DND-41 (cell line): ENCODE measurements around the gene USP17L13.
"Not testable (repeated sequence)": the region's sequence is repeated elsewhere in the genome, so short reads cannot be mapped to it uniquely, and the experiment has no call there.

ENCODE experiments used
- ATAC-seq: fragments of 200-7000 bp; cut with Tn5 transposase; 3 replicates; pipeline ENCODE4 v1.9.1; 2021; ENCODE audit warnings: low read depth; ENCODE audit not compliant: insufficient read depth
- DNase-seq: peaks from one replicate; pipeline ENCODE4 v3.0.0-alpha.2; 2020
- H2AFZ ChIP-seq: 2 replicates; pipeline ENCODE4 v1.6.0; 2012; ENCODE audit warnings: low read depth, low read length
- H3K27ac ChIP-seq: 2 replicates; pipeline ENCODE4 v1.5.1; 2012; ENCODE audit warnings: low read length, inconsistent platforms
- H3K27me3 ChIP-seq: fragments of 200-600 bp; sonication (generic); 2 replicates; pipeline ENCODE4 v1.6.0; 2012; ENCODE audit warnings: low read length, mild to moderate bottlenecking, inconsistent platforms; ENCODE audit not compliant: insufficient read depth, poor library complexity
- H3K36me3 ChIP-seq: 2 replicates; pipeline ENCODE4 v1.5.1; 2012; ENCODE audit warnings: low read length, inconsistent platforms; ENCODE audit not compliant: insufficient read depth
- H3K4me1 ChIP-seq: 2 replicates; pipeline ENCODE4 v1.5.1; 2012; ENCODE audit warnings: mild to moderate bottlenecking, low read length; ENCODE audit not compliant: insufficient read depth
- H3K4me2 ChIP-seq: 2 replicates; pipeline ENCODE4 v1.6.0; 2012; ENCODE audit warnings: mild to moderate bottlenecking, moderate library complexity, low read length, inconsistent platforms; ENCODE audit not compliant: insufficient read depth
- H3K4me3 ChIP-seq, 2 experiments: fragments of 200-600 bp in 1 of 2; shearing (Covaris generic) in 1 of 2; 2 replicates each; pipeline ENCODE4 v1.5.1; 2012 to 2016; ENCODE audit warnings: inconsistent platforms in 2 of 2, low read length in 2 of 2, mild to moderate bottlenecking in 2 of 2, low read depth in 1 of 2, moderate library complexity in 1 of 2
- H3K79me2 ChIP-seq: 2 replicates; pipeline ENCODE4 v1.6.0; 2012; ENCODE audit warnings: low read length, inconsistent platforms; ENCODE audit not compliant: insufficient read depth
- H3K9ac ChIP-seq: 2 replicates; pipeline ENCODE4 v1.6.0; 2012; ENCODE audit warnings: low read depth, mild to moderate bottlenecking, inconsistent platforms, low read length, moderate library complexity
- H3K9me3 ChIP-seq: 2 replicates; pipeline ENCODE4 v1.5.1; 2012; ENCODE audit warnings: low read length, moderate library complexity, mild to moderate bottlenecking, inconsistent platforms; ENCODE audit not compliant: insufficient read depth, severe bottlenecking
- H4K20me1 ChIP-seq: 2 replicates; pipeline ENCODE4 v1.6.0; 2012; ENCODE audit warnings: low read length; ENCODE audit not compliant: insufficient read depth

Gene USP17L13

GRCh38 chr4:9224596-9224995, at the start of gene USP17L13:
USP17L13 (plus strand) TSS chr4:9224896; CDS start chr4:9224896, 0 bp downstream.
- H3K9me3 ChIP-seq, H3K4me1 ChIP-seq, DNase-seq, H3K36me3 ChIP-seq, H3K4me3 ChIP-seq, ATAC-seq, H3K27ac ChIP-seq, H3K4me2 ChIP-seq, H2AFZ ChIP-seq, H3K9ac ChIP-seq, H3K27me3 ChIP-seq, H3K79me2 ChIP-seq, H4K20me1 ChIP-seq: not testable (repeated sequence)

- not testable (repeated sequence) for H3K27me3 ChIP-seq, H3K9ac ChIP-seq, H3K4me3 ChIP-seq, H2AFZ ChIP-seq, DNase-seq, ATAC-seq, H3K27ac ChIP-seq, H3K9me3 ChIP-seq, H3K4me2 ChIP-seq, H3K4me1 ChIP-seq, H3K36me3 ChIP-seq, H4K20me1 ChIP-seq, H3K79me2 ChIP-seq
Measured at GRCh38 chr4:9210357-9210756, 14.3 kb upstream of the USP17L13 start, which contains the start of gene USP17L10. USP17L10 (plus strand) TSS chr4:9210657; CDS start chr4:9210657, 0 bp downstream.

DNA sequence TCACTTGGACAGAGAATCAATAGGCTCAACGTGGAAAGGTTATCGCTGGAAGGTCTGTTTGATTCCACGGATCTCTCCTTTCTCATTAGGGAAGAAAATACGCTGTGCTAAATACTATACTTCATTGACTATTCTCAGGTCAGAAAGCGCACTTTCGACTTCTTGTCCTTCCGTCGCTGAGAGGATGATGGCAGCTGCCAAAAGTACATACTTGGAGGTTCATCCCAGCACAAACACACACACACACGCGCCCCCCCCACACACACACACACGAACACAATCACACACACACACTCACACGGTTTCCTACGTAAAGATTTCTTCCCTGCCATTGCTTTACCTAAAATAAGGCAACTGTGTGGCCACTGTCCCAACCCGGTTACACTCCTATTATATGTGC, 10.0 kb upstream of the USP17L13 start:
- not testable (repeated sequence) for H3K4me2 ChIP-seq, ATAC-seq
- peak; percentile 0 for DNase-seq

DNA sequence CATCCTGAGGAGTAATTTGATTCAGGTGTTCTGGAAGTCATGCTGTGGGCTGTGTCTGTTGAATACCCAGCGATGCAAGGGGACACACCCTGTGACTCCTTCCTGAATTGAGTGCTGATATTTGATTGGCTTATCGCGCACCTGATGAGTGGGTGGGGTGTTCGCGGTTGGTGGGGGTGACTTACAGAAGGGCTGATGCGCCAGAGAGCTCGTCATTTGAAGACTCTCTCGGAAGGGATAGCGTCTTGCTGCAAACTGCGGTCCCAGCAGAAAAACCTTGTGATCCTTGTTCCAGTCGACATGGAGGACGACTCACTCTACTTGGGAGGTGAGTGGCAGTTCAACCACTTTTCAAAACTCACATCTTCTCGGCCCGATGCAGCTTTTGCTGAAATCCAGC, 9.6 kb upstream of the USP17L13 start, which contains the start of gene USP17L11:
Gene USP17L11, plus strand, starts transcription at position 301 of the 400 bp plus-strand sequence. Its CDS starts 0 bp downstream, at position 301.
- not testable (repeated sequence) for ATAC-seq, H3K4me3 ChIP-seq, H3K27ac ChIP-seq, H3K4me2 ChIP-seq, H3K9me3 ChIP-seq, H3K4me1 ChIP-seq, H4K20me1 ChIP-seq, H3K27me3 ChIP-seq, DNase-seq, H3K36me3 ChIP-seq, H3K79me2 ChIP-seq, H3K9ac ChIP-seq, H2AFZ ChIP-seq

More for the DNA sequence above, 10.0 kb upstream of the USP17L13 start:
- not testable (repeated sequence) for H3K4me1 ChIP-seq, H3K27me3 ChIP-seq, H4K20me1 ChIP-seq, H3K27ac ChIP-seq, H3K9me3 ChIP-seq, H3K79me2 ChIP-seq, H3K4me3 ChIP-seq, H2AFZ ChIP-seq, H3K9ac ChIP-seq, H3K36me3 ChIP-seq

DNA sequence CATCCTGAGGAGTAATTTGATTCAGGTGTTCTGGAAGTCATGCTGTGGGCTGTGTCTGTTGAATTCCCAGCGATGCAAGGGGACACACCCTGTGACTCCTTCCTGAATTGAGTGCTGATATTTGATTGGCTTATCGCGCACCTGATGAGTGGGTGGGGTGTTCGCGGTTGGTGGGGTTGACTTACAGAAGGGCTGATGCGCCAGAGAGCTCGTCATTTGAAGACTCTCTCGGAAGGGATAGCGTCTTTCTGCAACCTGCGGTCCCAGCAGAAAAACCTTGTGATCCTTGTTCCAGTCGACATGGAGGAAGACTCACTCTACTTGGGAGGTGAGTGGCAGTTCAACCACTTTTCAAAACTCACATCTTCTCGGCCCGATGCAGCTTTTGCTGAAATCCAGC, 4.8 kb upstream of the USP17L13 start, which contains the start of gene USP17L12:
Gene USP17L12, plus strand, starts transcription at position 301 of the 400 bp plus-strand sequence. Its CDS starts 0 bp downstream, at position 301.
- ATAC-seq, H3K4me2 ChIP-seq, DNase-seq, H3K4me1 ChIP-seq, H3K9ac ChIP-seq, H3K9me3 ChIP-seq, H4K20me1 ChIP-seq, H2AFZ ChIP-seq, H3K4me3 ChIP-seq, H3K79me2 ChIP-seq, H3K36me3 ChIP-seq, H3K27me3 ChIP-seq, H3K27ac ChIP-seq: not testable (repeated sequence)

GRCh38 chr4:9230249-9230648, 5.6 kb downstream of the USP17L13 start:
- not testable (repeated sequence) for H2AFZ ChIP-seq, H3K4me1 ChIP-seq, DNase-seq, ATAC-seq, H3K27me3 ChIP-seq, H3K9ac ChIP-seq, H3K9me3 ChIP-seq, H4K20me1 ChIP-seq, H3K36me3 ChIP-seq, H3K27ac ChIP-seq, H3K4me3 ChIP-seq, H3K79me2 ChIP-seq, H3K4me2 ChIP-seq

GRCh38 chr4:9234085-9234484, 9.4 kb downstream of the USP17L13 start, which contains the start of gene USP17L15:
USP17L15 (plus strand) TSS chr4:9234385; CDS start chr4:9234385, 0 bp downstream.
- not testable (repeated sequence) for H3K4me2 ChIP-seq, ATAC-seq, DNase-seq

GRCh38 chr4:9238461-9238860, 13.8 kb downstream of the USP17L13 start:
- H3K27me3 ChIP-seq, DNase-seq, H3K4me2 ChIP-seq, H2AFZ ChIP-seq, H3K79me2 ChIP-seq, H3K9me3 ChIP-seq, H3K27ac ChIP-seq, H3K4me3 ChIP-seq, H3K4me1 ChIP-seq, ATAC-seq, H3K9ac ChIP-seq, H3K36me3 ChIP-seq, H4K20me1 ChIP-seq: not testable (repeated sequence)

More at GRCh38 chr4:9234085-9234484, 9.4 kb downstream of the USP17L13 start, which contains the start of gene USP17L15:
- not testable (repeated sequence) for H3K9ac ChIP-seq, H4K20me1 ChIP-seq, H3K9me3 ChIP-seq, H3K79me2 ChIP-seq, H3K27ac ChIP-seq, H3K4me3 ChIP-seq, H3K36me3 ChIP-seq, H3K27me3 ChIP-seq, H2AFZ ChIP-seq, H3K4me1 ChIP-seq
